GM10847 (cell line): ENCODE data around the gene ARHGAP45.

Experiments used
- POLR2A ChIP-seq: IDR thresholded peaks from 2 replicates; pipeline ENCODE4 v1.6.1; 2011; ENCODE audit not compliant: insufficient read length; ENCODE audit errors: extremely low read depth

Gene ARHGAP45

DNA sequence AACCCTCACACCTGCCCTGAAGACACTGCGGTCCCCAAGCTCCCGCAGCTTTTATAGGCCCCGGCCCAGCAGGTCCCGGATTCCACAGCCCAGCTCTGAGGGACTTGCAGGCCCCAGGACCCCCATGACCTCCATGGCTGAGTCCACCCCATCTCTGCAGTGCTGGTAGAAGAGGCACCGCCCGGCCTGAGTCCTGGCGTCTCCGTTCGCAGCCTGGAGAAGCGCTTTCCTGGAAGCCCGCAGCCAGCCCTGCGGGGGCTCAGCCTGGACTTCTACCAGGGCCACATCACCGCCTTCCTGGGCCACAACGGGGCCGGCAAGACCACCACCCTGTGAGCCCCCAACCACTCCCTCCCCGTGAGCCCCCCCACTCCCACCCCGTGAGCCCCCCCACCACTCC, 17.9 kb upstream of the ARHGAP45 start:
- no peak for TF ChIP-seq POLR2A

DNA sequence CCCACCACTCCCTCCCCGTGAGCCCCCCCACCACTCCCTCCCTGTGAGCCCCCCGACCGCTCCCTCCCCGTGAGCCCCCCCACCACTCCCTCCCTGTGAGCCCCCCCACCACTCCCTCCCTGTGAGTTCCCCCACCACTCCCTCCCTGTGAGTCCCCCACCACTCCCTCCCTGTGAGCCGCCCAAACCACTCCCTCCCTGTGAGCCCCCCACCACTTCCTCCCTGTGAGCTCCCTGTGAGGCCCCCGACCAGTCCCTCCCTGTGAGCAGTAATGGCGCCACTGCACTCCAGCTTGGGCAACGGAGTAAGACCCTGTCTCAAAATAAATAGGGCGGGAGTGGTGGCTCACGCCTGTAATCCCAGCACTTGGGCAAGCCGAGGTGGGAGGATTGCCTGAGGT, 17.2 kb upstream of the ARHGAP45 start:
- no peak for TF ChIP-seq POLR2A

DNA sequence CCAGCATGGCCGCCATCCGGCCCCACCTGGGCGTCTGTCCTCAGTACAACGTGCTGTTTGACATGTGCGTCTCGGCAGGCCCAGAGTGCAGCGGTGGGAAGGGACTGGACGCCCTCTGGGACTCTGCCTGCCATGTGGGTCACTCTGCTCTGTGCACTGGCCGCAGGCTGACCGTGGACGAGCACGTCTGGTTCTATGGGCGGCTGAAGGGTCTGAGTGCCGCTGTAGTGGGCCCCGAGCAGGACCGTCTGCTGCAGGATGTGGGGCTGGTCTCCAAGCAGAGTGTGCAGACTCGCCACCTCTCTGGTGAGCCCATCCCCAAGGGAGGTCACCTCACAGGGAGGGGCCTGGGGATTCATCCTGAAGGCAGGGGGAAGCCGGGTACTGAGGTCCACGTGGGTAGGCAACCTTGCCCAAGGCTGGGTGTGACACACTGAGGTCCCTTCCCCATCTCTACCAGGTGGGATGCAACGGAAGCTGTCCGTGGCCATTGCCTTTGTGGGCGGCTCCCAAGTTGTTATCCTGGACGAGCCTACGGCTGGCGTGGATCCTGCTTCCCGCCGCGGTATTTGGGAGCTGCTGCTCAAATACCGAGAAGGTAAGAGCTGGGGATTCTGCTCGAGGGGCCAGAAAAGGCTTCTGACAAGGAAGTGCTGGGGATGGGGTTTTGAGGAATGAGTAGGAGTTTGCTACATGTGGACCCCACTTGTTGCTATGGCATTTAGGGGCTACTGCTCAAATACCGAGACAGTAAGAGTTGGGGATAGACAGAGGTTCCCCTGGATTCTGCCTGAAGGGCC, 15.8 kb upstream of the ARHGAP45 start:
- no peak for TF ChIP-seq POLR2A

DNA sequence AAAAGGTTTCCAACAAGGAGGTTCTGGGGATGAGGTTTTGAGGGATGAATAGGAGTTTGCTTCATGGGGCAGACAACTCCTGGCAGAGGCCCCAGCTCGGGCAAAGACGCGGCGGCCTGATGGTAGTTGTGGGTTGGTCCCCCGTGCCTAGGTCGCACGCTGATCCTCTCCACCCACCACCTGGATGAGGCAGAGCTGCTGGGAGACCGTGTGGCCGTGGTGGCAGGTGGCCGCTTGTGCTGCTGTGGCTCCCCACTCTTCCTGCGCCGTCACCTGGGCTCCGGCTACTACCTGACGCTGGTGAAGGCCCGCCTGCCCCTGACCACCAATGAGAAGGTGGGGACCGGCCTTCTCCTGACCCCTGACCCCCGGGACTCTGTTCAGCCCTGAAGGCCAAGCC, 15.2 kb upstream of the ARHGAP45 start:
- TF ChIP-seq POLR2A = no peak

DNA sequence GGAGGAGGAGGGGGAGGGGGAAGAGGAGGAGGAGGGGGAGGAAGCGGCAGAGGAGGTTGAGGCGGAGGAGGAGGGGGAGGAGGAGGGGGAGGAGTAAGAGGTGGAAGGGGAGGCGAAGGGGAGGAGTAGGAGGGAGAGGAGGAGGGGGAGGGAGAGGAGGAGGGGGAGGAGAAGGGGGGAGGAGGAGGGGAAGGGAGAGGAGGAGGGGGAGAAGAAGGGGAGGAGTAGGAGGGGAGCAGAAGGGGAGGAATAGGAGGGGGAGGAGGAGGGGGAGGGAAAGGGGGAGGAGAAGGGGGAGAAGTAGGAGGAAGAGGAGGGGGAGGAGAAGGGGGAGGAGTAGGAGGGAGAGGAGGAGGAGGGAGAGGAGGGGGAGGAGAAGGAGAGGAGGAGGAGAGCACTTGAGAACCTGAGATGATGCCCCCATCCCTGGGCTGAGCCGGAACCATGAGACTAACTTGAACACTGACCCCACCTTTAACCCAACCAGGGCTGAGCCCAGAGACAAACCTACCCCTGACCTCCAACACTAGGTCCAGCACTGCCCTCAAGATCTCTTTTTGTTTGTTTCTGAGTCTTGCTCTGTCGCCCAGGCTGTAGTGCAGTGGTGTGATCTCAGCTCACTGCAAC, 14.5 kb upstream of the ARHGAP45 start:
- no peak for TF ChIP-seq POLR2A

DNA sequence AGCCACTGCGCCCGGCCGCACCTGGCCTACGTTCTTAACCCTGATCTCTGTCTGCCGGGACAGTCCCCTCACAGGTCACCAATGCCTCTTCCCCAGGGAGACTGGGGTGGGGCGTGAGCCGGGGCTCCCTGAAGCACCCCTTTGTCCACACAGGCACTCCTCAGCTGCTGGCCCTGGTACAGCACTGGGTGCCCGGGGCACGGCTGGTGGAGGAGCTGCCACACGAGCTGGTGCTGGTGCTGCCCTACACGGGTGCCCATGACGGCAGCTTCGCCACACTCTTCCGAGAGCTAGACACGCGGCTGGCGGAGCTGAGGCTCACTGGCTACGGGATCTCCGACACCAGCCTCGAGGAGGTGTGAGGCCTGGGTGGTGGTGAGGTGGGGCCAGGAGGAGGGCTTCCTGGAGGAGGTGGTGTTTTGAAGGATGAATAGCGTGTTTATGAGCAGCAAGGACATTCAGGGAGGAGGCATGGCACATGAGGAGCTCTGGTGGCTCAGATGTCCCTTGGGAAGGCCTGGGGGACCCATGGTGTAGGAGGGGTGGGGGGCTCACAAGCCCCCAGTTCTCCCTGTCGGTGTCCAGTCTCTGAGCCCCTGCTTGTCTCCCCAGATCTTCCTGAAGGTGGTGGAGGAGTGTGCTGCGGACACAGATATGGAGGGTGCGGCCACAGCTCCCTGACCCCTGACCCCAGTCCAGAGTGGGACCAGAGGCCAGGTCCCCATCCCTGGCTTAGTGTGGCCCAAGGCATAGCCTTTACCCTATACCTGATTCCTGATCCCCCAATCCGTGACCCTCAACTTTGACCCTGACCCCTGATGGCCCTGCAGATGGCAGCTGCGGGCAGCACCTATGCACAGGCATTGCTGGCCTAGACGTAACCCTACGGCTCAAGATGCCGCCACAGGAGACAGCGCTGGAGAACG, 13.5 kb upstream of the ARHGAP45 start:
- TF ChIP-seq POLR2A = no peak

DNA sequence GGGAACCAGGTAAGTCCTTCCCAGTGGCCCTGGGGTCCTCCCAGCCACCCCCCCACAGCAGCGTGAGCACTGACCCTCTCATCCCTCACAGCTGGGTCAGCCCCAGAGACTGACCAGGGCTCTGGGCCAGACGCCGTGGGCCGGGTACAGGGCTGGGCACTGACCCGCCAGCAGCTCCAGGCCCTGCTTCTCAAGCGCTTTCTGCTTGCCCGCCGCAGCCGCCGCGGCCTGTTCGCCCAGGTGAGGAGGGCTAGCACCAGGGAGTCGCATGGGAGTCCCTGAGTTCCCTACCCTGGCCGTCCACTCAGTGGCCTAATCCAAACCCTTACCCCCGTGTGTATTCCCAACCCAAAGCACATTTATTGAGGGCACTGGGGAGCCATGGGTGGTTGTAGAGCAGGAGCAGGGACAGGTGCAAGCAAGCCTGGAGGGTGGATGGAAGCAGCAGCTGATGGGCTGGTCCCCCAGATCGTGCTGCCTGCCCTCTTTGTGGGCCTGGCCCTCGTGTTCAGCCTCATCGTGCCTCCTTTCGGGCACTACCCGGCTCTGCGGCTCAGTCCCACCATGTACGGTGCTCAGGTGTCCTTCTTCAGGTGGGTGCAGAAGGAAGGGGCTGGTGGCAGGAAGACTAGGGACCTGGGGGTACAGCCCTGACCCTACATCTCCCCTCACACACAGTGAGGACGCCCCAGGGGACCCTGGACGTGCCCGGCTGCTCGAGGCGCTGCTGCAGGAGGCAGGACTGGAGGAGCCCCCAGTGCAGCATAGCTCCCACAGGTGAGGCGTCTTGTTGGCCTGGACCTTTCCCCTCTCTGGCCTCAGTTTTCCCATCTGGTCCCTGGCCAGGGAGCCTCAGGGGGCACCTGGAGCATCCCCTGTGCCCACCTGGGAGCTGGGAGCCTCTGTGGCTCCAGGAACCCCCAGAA, 12.6 kb upstream of the ARHGAP45 start:
- TF ChIP-seq POLR2A = no peak

DNA sequence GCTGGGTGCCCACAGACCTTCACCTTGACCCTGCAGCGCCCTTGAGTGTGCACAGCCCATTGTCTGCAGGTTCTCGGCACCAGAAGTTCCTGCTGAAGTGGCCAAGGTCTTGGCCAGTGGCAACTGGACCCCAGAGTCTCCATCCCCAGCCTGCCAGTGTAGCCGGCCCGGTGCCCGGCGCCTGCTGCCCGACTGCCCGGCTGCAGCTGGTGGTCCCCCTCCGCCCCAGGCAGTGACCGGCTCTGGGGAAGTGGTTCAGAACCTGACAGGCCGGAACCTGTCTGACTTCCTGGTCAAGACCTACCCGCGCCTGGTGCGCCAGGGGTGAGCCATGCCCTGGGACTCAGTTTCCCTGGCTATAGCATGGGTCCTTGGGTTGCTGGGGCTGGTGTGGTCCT, 11.9 kb upstream of the ARHGAP45 start:
- no peak for TF ChIP-seq POLR2A

DNA sequence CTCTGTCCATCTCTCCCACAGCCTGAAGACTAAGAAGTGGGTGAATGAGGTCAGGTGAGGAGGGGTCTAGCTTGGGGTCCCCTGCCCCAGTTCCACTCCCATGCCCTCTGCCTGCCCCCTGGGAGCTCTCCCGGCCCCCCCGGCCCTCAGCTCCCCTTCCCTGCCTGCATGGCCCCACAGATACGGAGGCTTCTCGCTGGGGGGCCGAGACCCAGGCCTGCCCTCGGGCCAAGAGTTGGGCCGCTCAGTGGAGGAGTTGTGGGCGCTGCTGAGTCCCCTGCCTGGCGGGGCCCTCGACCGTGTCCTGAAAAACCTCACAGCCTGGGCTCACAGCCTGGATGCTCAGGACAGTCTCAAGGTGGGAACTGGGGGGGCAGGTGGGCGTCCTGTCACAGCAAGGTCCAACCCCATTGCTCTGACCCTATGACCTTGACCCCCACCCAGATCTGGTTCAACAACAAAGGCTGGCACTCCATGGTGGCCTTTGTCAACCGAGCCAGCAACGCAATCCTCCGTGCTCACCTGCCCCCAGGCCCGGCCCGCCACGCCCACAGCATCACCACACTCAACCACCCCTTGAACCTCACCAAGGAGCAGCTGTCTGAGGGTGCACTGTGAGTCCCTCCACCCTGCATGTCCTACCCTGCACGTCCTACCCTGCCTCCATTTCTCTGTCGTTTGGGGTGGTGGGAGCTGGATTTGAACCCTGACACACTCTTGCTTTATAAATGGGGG, 10.9 kb upstream of the ARHGAP45 start:
- TF ChIP-seq POLR2A = no peak

DNA sequence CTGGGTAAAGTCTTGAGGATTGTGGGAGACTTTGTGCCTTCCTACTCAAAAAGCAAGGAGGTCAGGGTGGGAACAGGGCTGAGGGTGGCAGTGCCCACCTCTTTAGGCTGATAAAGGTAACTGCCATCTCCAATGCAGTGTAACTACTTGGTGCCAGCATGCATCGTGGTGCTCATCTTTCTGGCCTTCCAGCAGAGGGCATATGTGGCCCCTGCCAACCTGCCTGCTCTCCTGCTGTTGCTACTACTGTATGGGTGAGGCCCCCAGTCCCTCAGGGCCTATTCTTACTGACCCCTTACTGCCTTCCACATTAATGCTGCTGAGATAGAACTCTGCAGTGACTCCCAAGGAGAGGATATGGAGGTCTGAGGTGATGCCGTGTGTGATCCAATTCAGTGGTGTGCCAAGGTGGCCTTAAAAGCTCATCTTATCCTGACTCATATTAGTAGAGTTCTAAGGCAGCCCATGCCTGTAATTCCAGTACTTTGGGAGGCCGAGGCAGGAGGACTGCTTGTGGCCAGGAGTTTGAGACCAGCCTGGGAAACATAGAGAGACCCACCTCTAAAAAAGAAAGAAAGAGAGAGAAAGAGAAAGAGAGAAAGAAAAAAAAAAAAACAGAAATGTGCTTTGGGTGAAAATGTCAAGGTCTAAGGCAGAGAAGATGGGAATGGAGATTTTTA, 9.7 kb upstream of the ARHGAP45 start:
- TF ChIP-seq POLR2A = no peak

DNA sequence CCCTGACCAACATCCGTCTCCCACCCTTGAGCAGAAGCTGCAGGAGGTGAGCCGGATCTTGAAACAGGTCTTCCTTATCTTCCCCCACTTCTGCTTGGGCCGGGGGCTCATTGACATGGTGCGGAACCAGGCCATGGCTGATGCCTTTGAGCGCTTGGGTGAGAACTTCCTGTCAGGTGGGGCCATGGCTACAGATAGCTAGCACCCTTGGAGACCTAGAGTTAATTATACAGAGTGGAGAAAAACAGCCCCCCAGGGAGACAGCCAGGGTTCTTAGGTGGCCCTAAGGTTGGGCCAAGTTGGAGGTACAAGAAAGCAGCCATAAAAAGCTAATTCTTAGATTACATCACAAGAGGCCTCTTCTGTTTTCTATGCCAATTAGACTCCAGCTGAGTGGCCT, 8.9 kb upstream of the ARHGAP45 start:
- no peak for TF ChIP-seq POLR2A

DNA sequence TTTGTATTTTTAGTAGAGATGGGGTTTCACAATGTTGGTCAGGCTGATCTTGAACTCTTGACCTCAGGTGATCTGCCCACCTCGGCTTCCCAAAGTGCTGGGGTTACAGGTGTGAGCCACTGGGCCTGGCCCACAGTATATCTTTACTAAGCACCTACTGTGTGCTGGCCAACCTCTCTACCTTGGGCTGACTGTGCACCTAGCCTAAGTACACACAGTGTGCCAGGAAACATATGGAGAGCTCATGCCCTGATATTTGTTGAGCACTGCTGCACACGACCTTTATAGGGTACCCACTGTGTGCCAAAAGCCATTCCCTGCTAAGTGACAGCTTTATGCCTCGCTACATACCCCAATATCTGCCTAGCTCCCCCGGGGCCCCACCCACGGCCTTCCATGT, 6.3 kb upstream of the ARHGAP45 start:
- no peak for TF ChIP-seq POLR2A

DNA sequence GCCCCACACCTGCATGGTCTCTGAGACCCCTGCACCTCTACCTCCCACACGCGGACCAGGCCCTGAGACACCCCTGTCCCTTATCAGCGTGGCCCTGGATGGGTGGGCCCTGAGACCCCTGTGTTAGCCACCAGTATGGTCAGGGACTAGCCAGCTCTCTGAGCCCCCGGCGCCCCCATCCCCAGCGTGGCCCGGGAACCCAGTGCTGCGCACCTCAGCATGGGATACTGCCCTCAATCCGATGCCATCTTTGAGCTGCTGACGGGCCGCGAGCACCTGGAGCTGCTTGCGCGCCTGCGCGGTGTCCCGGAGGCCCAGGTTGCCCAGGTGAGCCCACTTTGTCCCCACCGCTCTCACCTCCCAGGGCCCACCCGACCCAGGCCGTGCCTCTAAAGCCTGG, 5.0 kb upstream of the ARHGAP45 start:
- no peak for TF ChIP-seq POLR2A
